Pancreas (tissue), 10 donors: ENCODE results near the gene SIGLEC5. TPM values are rescaled to one million over a fixed set of nuclear protein-coding genes. Genes with fewer than 3 reads are reported as not detected.

ENCODE experiments used
- ATAC-seq, 4 donors: fragments of 200-7000 bp; cut with Tn5 transposase; one replicate each; pipeline versions ENCODE4 v1.8.0 to v1.9.1; 2020; ENCODE audit warnings: mild to moderate bottlenecking in 4 of 4, moderate library complexity in 4 of 4
- DNase-seq, 6 donors: peaks; one replicate each; pipeline ENCODE4 v3.0.0-alpha.2; 2020
- FAIRE-seq: peaks from 2 replicates; lab custom pipeline; 2012; peaks lifted over from hg19 to GRCh38; lab: Jason Lieb, UNC
- H3K27ac ChIP-seq, 4 donors: fragments of 200-600 bp; sonication (generic); 1 replicate in 3 of 4; 2 replicates in 1 of 4; pipeline versions ENCODE4 v1.5.0 to v1.8.0; 2020
- H3K27me3 ChIP-seq, 4 donors: fragments of 200-600 bp; one replicate each; pipeline ENCODE4 v1.8.0; 2021
- H3K36me3 ChIP-seq, 3 donors: fragments of 200-600 bp; sonication (generic) in 1 of 3; one replicate each; pipeline versions ENCODE4 v1.5.0 to v1.8.0; 2020 to 2021
- H3K4me1 ChIP-seq, 3 donors: fragments of 200-600 bp; one replicate each; pipeline ENCODE4 v1.8.0; 2021
- H3K4me3 ChIP-seq, 4 donors: fragments of 200-600 bp; sonication (generic) in 2 of 4; one replicate each; pipeline versions ENCODE4 v1.5.0 to v1.8.0; 2020 to 2021
- H3K9me3 ChIP-seq, 4 donors: fragments of 200-600 bp; one replicate each; pipeline ENCODE4 v1.8.0; 2021
- CTCF ChIP-seq, 4 donors: fragments of 200-600 bp; sonication (generic) in 3 of 4; IDR thresholded peaks; one replicate each; pipeline versions ENCODE4 v1.5.0 to v1.8.0; 2021; ENCODE audit warnings: antibody characterized with exemption in 4 of 4
- WGBS, 2 donors: extraction: QIAGEN DNeasy Blood & Tissue Kit; methylation state at CpG; one replicate each; pipeline ENCODE4 v1.1.7; 2013; 5-methylcytosine and 5-hydroxymethylcytosine counted together
- intact Hi-C, 3 donors: fragments of 100-400 bp; cut with DNase I; formaldehyde crosslinking; loops; one replicate each; pipeline versions ENCODE4 v1.11.1 to v1.14.2; 2022
- polyA plus RNA-seq, 2 donors: library from polyadenylated mRNA; stranded (reverse); fragments of 200-250 nt; gene quantifications; one replicate each; pipeline ENCODE4 v1.2.3, GENCODE V29; 2013
- total RNA-seq, 6 donors: library from RNA; stranded (reverse); fragmentation: NEBNext Ultra II Directional in 4 of 6; extraction: Animal tissue kit (Norgen Biotek cat#: 25700) in 4 of 6; gene quantifications; one replicate each; pipeline versions ENCODE4 v1.2.1 to v1.2.4, GENCODE V29; 2021 to 2023
- donor health status: healthy with polysubstance abuse.
- donor health status: DM: no; HTN: no; CAD: no; lungs with moderate emphysema.
- donor health status: DM: no; HTN: no; CAD: no.
- donor health status: control.
- donor health status: control.
- donor health status: Bipolar disorder and iron deficiency.
- donor health status: DM: yes; HTN: yes; CAD: no.
- donor health status: DM: no; HTN: no; CAD: no.
- donor health status: DM: no; HTN: no; CAD: no.
- donor health status: DM: yes; HTN: yes; CAD: no.

The SIGLEC5 gene
- total and polyA plus RNA-seq, 8 donors, result 0.05 to 0.37 (median 0.11) TPM; not detected in 5

GRCh38 chr19:51664131-51664530 is 33.9 kb upstream of the SIGLEC5 start:
- DNase-seq, result no peak
- FAIRE-seq, result no peak
- no peak for ATAC-seq
- Histone ChIP-seq H3K27ac (no peak overlapping the region), H3K9me3 (no peaks in the 10 kb centered on the region), H3K36me3 (no peaks in the 10 kb centered on the region), H3K27me3 (peaks cover 0 to 18% (median 3%) of the 10 kb centered on the region in 4 donors), H3K4me1 (no peaks in the 10 kb centered on the region), H3K4me3 (no peak overlapping the region)
- no peak for TF ChIP-seq CTCF (IDR thresholded peaks at IDR 0.05)
- intact Hi-C loops, result no loop called here
- 6 to 8% methylated on average over 1 of the region's 1 CpG for whole genome bisulfite sequencing, 2 donors

GRCh38 chr19:51663650-51664049 is 33.4 kb upstream of the SIGLEC5 start:
- DNase-seq (no peak), FAIRE-seq (no peak), ATAC-seq (no peak)
- Histone ChIP-seq H3K27me3 (peaks cover 0 to 18% (median 3%) of the 10 kb centered on the region in 4 donors), H3K4me1 (no peaks in the 10 kb centered on the region), H3K36me3 (no peaks in the 10 kb centered on the region), H3K4me3 (no peak overlapping the region), H3K27ac (no peak overlapping the region), H3K9me3 (no peaks in the 10 kb centered on the region)
- WGBS, 2 donors, result 39 to 44% methylated on average over 3 of the region's 3 CpGs
- TF ChIP-seq CTCF (IDR thresholded peaks at IDR 0.05), result no peak
- intact Hi-C loops, result no loop called here

DNA sequence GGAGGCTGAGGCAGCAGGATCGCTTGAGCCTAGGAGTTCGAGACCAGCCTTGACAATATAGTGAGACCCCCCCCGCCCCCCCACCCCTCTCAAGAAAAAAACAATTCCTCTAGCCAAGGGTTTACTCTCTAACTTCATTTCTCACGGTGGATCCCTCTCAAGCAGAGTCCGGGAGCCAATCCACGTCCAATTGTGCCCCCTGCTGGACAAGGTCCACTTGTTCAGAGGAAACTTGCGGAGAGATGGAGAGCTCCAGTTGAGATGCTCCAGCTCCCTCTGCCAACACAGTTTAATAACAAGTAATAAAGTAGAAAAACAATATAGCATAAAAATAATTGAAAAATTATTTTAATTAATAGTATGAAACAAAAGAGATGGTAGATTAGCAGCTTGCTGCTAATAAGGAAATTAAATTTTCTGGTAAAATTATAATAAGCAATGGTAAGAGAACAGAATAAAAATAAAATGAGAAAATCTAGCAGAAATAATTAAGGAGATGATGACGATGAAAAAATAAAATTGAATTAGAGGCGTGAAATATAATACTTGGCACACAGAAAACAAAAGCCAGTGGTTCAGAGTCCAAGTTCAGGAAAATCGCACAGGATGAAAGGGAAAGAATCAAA is 30.9 kb upstream of the SIGLEC5 start:
- no peaks in the 10 kb centered on the region for H3K36me3 ChIP-seq
- intact Hi-C loops, result no loop called here
- no peak overlapping the region for H3K27ac ChIP-seq
- FAIRE-seq, result peak; percentile 43
- H3K9me3 ChIP-seq, result no peaks in the 10 kb centered on the region
- H3K4me1 ChIP-seq, result no peaks in the 10 kb centered on the region
- peak in 5 of 6 donors; percentile 19 to 78 (median 60) for DNase-seq
- 11 to 15% methylated on average over 8 to 10 of the region's 10 CpGs for WGBS, 2 donors
- H3K4me3 ChIP-seq, result no peak overlapping the region
- peak in 2 of 4 donors; percentile 26 to 41 for TF ChIP-seq CTCF (IDR thresholded peaks at IDR 0.05)
- peak in 3 of 4 donors; percentile 62 to 86 (median 79) for ATAC-seq
- peaks cover 0 to 18% (median 3%) of the 10 kb centered on the region in 4 donors for H3K27me3 ChIP-seq

GRCh38 chr19:51654783-51655182 is 24.6 kb upstream of the SIGLEC5 start:
- H3K4me3 ChIP-seq, result no peak overlapping the region
- no peaks in the 10 kb centered on the region for H3K4me1 ChIP-seq
- ATAC-seq (no peak), DNase-seq (no peak), FAIRE-seq (no peak)
- no peak overlapping the region for H3K27ac ChIP-seq
- no peaks in the 10 kb centered on the region for H3K36me3 ChIP-seq
- WGBS, 2 donors, result 40 to 55% methylated on average over 4 of the region's 4 CpGs
- intact Hi-C loops, result loop anchor here in 2 of 3 donors (10.0 kb wide), 1 partner anchor 180 kb away; the partner anchor contains the start of gene CEACAM18 (in 2 of the 2)
- H3K27me3 ChIP-seq, result no peaks in the 10 kb centered on the region
- no peak for TF ChIP-seq CTCF (IDR thresholded peaks at IDR 0.05)
- no peaks in the 10 kb centered on the region for H3K9me3 ChIP-seq

- FAIRE-seq (no peak), DNase-seq (no peak), ATAC-seq (no peak)
- 31 to 52% methylated on average over 2 of the region's 2 CpGs for WGBS, 2 donors
- Histone ChIP-seq H3K4me3 (no peak overlapping the region), H3K27me3 (no peaks in the 10 kb centered on the region), H3K36me3 (no peaks in the 10 kb centered on the region), H3K9me3 (no peaks in the 10 kb centered on the region), H3K4me1 (no peaks in the 10 kb centered on the region), H3K27ac (no peak overlapping the region)
- TF ChIP-seq CTCF (IDR thresholded peaks at IDR 0.05), result no peak
- intact Hi-C loops, result loop anchor here in 2 of 3 donors (10.0 kb wide), 1 partner anchor 178 kb away; the partner anchor contains the start of gene CEACAM18 (in 2 of the 2)
Observed at GRCh38 chr19:51653162-51653561, 23.0 kb upstream of the SIGLEC5 start.
